Activated T-helper 9 cell treated with anti-CD3 and anti-CD28 coated beads, Interleukin-2, amount 50 U/mL, for 16 hours (primary cell): ENCODE measurements around the gene GM2A.
"Not testable (repeated sequence)": the region's sequence is repeated elsewhere in the genome, so short reads cannot be mapped to it uniquely, and the experiment has no call there.

Source experiments
- DNase-seq: peaks from one replicate; pipeline ENCODE4 v3.0.0-alpha.2; 2020; ENCODE audit warnings: low read depth

Gene GM2A

GRCh38 chr5:151228986-151229385 lies 24.0 kb upstream of the GM2A start:
- DNase-seq = no peak

- no peak for DNase-seq
Observed at GRCh38 chr5:151230048-151230680, 22.8 kb upstream of the GM2A start.

GRCh38 chr5:151231359-151231758 lies 21.6 kb upstream of the GM2A start:
- DNase-seq = no peak

GRCh38 chr5:151233616-151234085 lies 19.3 kb upstream of the GM2A start:
- DNase-seq = no peak

- DNase-seq = no peak
Observed at GRCh38 chr5:151234476-151235238, 18.3 kb upstream of the GM2A start.

GRCh38 chr5:151235239-151235571 lies 17.8 kb upstream of the GM2A start:
- DNase-seq = not testable (repeated sequence)

GRCh38 chr5:151236888-151237287 lies 16.1 kb upstream of the GM2A start:
- DNase-seq = no peak

GRCh38 chr5:151237685-151238084 lies 15.3 kb upstream of the GM2A start:
- no peak for DNase-seq

- DNase-seq = no peak
Observed at GRCh38 chr5:151238303-151238741, 14.7 kb upstream of the GM2A start.

GRCh38 chr5:151239237-151239861 lies 13.6 kb upstream of the GM2A start:
- peak; percentile 44 for DNase-seq

- not testable (repeated sequence) for DNase-seq
Observed at GRCh38 chr5:151240268-151240835, 12.6 kb upstream of the GM2A start.

- DNase-seq = no peak
Observed at GRCh38 chr5:151240924-151241635, 11.9 kb upstream of the GM2A start.

- no peak for DNase-seq
Observed at GRCh38 chr5:151243127-151243526, 9.9 kb upstream of the GM2A start.

- DNase-seq = no peak
Observed at GRCh38 chr5:151243564-151243963, 9.4 kb upstream of the GM2A start.

- no peak for DNase-seq
Observed at GRCh38 chr5:151244206-151244605, 8.8 kb upstream of the GM2A start.

- no peak for DNase-seq
Observed at GRCh38 chr5:151245680-151246219, 7.2 kb upstream of the GM2A start.

GRCh38 chr5:151248651-151249050 lies 4.3 kb upstream of the GM2A start:
- DNase-seq = no peak

GRCh38 chr5:151249281-151249680 lies 3.7 kb upstream of the GM2A start:
- no peak for DNase-seq

- DNase-seq = no peak
Observed at GRCh38 chr5:151250346-151251000, 2.5 kb upstream of the GM2A start.

- no peak for DNase-seq
Observed at GRCh38 chr5:151251001-151251551, 1.9 kb upstream of the GM2A start.

- no peak for DNase-seq
Observed at GRCh38 chr5:151251621-151252020, 1.4 kb upstream of the GM2A start.
